GM11168 (cell line): ENCODE measurements around the gene EXOSC5.
"Not testable (repeated sequence)": the region's sequence is repeated elsewhere in the genome, so short reads cannot be mapped to it uniquely, and the experiment has no call there.

Source experiments
- in situ Hi-C: fragments of 300-500 bp; cut with MboI; formaldehyde crosslinking; loops from one replicate; pipeline ENCODE4 v1.12.0; 2022; ENCODE audit warnings: low sequenced_read_pairs; ENCODE audit not compliant: unreplicated experiment

EXOSC5 gene

GRCh38 chr19:41376241-41376997 lies 20.7 kb downstream of the EXOSC5 start, which contains the start of gene TMEM91:
Gene TMEM91, plus strand, starts transcription at chr19:41376533. Its CDS starts 1,777 bp downstream, at chr19:41378310.
- in situ Hi-C loops, result no loop called here

DNA sequence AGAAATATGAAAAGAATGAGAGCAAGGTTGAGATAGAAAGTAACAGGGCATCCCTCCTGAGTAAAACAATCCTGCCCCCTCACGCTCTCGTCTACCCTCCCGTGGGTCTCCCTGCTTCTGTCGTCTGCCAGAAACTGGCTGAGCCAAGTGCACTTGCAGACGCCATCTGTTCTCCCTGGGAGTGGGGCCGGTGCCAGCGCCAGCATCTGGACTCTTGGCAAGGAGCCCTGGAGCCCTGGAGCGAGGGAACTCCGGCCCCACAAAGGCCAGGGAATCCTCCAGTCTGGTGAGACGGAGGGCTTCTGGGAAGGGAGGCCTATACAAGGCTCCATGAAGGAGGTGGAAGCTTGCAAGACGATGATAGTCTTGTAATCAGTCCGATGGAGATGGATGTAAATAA lies 23.2 kb downstream of the EXOSC5 start:
- in situ Hi-C loops, result no loop called here

DNA sequence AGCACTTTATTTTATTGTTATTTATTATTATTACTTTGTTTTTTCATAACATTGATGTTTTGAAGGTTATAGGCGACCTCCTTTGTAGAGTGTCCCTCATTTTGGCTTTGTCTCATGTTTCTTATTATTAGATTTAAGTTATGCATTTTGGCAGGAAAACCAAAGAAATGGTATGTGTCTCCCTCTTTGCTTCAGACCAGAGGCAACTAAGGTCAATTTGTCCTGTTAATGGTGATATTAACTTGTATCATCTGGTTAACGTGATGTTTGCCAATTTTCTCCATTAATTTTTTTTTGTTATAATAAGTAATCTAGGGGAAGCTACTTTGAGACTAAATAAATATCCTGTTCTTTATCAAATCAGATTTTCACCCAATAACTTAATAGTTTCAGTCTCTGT lies 24.7 kb downstream of the EXOSC5 start:
- in situ Hi-C loops, result no loop called here

DNA sequence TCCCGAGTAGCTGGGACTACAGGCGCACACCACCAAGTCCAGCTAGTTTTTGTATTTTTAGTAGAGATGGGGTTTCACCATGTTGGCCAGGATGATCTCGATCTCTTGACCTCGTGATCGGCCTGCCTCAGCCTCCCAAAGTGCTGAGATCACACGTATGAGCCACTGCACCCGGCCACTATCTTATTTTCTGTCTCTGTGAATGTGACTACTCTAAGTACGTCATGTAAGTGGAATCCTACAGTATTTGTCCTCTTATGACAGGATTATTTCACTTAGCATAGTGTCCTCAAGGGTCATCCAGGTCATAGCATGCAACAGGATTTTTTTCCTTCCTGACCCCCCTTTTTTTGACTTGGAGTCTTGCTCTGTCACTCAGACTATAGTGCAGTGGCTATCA lies 25.6 kb downstream of the EXOSC5 start:
- in situ Hi-C loops, result no loop called here

- in situ Hi-C loops, result not testable (repeated sequence)
Observed at GRCh38 chr19:41371119-41371518, 26.0 kb downstream of the EXOSC5 start.

- in situ Hi-C loops, result no loop called here
Observed at GRCh38 chr19:41369769-41370168, 27.4 kb downstream of the EXOSC5 start.

GRCh38 chr19:41367848-41368301 lies 29.3 kb downstream of the EXOSC5 start:
- in situ Hi-C loops, result no loop called here

- in situ Hi-C loops, result no loop called here
Observed at GRCh38 chr19:41366089-41366488, 31.1 kb downstream of the EXOSC5 start.

DNA sequence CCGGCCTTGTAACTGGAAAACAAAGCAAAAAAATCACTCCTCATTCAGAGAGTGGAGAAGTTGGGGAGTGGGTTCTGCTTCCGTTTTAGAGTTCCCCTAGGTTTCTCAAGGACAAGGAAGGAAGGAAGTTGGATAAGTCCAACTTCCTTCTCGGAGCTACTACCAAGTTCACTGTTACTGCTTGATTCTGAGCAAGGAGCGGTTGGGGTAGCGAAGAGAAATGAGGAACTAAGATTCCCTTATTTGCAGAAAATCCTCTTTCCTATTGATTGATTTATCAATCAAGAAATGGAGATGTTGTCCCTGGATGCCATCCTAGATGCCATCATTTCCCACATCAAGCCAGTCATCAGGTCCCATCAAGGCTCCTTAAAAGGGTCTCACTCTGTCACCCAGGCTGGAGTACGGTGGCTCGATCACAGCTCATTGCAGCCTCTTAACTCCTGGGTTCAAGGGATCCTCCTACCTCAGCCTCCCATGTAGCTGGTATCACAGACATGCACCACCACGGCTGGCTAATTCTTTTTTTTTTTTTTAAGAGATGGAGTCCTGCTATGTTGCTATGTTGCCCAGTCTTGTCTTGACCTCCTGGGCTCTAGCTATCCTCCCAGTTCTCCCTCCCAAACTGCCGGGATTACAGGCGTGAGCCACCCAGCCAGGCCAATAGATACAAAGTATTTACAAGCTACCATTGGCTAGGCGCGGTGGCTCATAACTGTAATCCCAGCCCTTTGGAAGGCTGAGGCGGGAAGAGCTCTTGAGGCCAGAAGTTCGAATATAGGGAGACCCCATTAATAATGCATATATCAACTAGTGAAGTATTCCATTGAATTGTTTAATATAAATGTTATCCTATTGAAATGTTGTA lies 32.4 kb downstream of the EXOSC5 start:
- in situ Hi-C loops, result no loop called here

DNA sequence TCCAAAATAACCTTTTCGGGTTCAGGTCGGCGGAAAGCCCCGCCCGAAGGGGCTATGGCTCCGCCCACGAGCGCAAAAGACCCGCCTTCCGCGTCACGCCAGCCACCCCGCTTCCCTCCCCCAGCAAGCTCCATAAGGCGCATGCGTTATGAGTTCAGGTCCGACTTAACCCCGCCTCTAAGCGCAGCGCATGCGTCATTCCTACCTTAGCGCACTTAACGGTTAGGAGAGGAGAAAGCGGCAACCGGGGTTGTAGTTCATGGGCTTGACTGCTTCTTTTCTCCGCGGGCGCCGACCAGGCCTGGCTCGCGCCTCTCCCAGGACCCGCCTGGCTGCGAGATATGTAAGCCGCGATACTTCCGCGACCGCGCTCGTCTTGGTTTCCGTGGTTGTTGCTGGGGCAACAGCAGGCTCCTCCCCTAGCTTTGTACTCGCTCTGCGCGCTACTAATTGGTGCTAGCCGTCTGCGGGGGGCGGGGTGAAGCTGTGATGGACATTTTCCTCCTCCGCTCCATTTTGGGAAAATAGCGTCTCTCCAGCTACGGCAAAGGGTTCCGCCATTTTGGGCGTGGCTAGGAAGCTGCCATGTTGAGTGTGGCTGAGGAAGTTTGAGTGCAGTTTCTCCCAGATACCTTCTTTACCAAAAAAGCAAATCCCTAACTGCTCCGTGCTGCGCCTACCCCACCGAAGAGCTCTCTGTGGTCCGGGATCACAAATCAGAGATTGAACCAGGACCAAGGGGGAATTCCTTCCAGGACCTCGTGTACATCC lies 33.2 kb downstream of the EXOSC5 start, which contains the start of gene B9D2:
B9D2 (minus strand) TSS at position 397 of the 771 bp plus-strand sequence. CDS start 630 bp downstream, outside the sequence.
- in situ Hi-C loops, result no loop called here

DNA sequence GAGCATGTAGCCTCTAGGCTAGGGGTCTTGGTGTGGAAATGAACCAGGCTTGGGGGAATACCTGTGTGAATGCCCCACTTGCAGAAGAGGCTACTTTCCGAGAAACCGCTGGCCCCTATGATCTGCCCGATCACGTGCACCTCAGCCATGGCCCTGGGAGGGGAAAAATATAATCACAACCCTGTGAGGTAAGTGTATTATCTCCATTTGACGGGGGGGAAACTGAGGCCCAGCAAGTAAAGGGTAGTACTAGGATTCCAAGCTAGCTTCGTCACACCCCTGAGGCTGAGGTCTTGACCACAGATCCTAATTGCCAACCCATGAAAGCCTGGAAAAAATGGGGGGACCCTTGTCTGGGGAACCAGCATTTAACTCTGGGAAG lies 33.8 kb downstream of the EXOSC5 start:
- in situ Hi-C loops, result no loop called here

DNA sequence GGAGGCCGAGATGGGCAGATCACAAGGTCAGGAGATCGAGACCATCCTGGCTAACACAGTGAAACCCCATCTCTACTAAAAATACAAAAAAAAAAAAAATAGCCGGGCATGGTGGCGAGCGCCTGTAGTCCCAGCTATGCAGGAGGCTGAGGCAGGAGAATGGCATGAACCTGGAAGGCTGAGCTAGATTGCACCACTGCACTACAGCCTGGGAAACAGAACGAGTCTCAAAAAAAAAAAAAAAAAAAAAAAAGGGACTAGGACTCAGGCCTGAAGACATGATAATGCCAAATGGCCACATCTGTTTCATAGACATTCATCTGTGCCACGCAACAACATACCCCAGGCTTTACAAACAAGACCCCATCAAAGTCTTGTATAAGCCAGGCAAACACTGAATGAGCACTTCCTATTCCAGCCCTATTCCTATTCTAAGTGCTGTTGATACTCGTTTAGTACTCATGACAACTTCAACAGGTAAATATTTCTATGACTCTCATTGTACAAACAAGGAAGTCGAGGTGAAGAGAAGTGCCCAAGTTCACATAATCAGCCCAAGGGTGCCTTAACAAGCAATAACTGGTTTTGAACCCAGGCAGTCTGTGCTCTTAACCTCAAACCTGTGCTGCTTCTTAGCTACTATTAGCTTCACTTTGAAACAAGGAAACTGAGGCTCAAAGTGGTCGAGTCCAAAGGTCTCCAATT lies 34.9 kb downstream of the EXOSC5 start:
- in situ Hi-C loops, result no loop called here

DNA sequence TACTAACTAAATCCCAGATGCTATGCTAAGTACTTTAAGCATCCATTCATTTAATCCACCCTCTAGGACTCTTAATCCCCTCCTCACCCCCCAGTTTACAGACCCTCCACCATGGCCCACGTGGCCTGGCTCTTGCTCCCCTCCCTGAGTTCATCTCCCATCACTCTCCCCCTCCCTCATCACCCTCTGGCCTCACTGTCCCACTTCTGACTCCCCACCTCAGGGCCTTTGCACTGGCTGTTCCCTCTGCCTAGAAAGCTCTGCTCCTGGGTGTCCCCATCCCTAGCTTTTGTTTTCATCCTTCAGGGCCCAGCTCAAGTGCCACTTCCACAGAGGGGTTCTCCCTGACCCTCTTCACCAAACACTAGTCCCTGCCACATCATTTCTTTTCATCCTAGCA lies 37.4 kb downstream of the EXOSC5 start:
- in situ Hi-C loops, result no loop called here

DNA sequence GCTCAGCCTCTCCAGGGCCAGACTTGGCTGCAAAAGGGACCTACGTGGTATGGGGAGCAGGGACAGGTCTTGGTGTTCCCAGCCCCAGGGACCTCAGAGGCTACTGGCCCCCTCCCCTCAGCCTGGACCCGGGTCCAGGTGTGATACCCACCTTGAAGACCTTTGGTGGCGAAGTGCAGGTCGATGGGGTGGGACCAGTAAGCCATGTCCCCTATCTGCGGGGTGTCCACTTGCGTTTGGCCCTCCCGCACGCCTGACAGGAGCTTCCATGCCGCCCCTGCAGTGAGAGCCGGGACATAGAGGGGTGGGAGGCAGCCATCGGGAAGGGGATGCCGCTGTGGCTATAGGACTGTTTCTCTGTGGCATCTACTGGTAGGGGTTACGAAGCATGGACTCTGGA lies 39.4 kb downstream of the EXOSC5 start:
- in situ Hi-C loops, result no loop called here

- in situ Hi-C loops, result no loop called here
Observed at GRCh38 chr19:41356984-41357739, 40.0 kb downstream of the EXOSC5 start.

DNA sequence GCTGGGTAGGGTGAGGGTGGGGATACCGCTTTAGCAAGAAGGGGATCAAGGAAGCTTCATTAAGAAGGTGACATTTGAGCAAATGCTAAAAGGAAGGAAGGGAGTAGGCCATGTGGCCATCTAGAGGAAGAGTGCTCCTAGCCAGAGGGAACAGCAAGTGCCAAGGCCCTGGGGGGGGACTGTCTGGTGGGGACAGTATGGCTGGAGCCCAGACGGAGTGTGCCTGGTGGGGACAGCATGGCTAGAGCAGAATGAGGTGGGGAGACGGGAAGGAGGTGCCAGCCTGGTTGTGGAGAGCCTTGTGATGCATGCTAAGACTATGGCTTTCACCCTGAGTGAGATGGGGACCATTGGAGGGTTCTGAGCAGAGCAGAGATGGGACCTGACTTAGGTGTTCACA lies 41.4 kb downstream of the EXOSC5 start:
- in situ Hi-C loops, result no loop called here

DNA sequence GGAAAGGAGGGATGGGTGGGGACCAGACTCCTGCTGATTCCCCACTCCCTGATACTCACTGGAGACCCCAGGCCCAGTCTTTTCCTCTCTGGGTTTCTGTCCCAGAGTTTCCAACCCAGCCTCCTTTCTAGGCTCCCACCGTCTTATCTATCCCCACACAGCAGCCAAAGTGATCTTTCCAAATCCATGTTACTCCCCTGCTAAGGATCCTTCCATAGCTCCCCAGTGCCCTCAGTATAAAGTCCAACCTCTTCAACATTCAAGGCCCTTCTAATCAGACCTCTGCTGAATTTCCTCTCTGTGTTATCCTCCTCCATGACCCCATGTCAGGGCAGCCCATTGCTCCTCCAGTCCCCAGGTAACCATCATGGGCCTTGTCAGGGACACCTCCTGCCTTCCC lies 42.1 kb downstream of the EXOSC5 start:
- in situ Hi-C loops, result no loop called here

- in situ Hi-C loops, result no loop called here
Observed at GRCh38 chr19:41354343-41354953, 42.7 kb downstream of the EXOSC5 start.
